ENCODE measurements around the gene PSMD10.

PSMD10 gene

GRCh38 chrX:108034725-108035124 lies 56.6 kb downstream of the PSMD10 start:
- no peak for TF ChIP-seq CTCF (conservative IDR thresholded peaks at IDR 0.05; ENCODE audit: low read depth, low read length)
- DNase-seq (ENCODE audit: low read depth), result no peak
- H3K4me3 ChIP-seq (ENCODE audit: low read depth, low read length), result no peak overlapping the region

All from choroid plexus epithelial cell (primary cell).